Stimulated activated naive CD4-positive, alpha-beta T cell treated with Interleukin-2 at 50 U/mL for 16 hours (primary cell): ENCODE results near the gene KCTD1.

ENCODE experiments used
- DNase-seq: peaks from one replicate; lab custom pipeline; 2025; lab: John Stamatoyannopoulos, UW

Gene KCTD1

DNA sequence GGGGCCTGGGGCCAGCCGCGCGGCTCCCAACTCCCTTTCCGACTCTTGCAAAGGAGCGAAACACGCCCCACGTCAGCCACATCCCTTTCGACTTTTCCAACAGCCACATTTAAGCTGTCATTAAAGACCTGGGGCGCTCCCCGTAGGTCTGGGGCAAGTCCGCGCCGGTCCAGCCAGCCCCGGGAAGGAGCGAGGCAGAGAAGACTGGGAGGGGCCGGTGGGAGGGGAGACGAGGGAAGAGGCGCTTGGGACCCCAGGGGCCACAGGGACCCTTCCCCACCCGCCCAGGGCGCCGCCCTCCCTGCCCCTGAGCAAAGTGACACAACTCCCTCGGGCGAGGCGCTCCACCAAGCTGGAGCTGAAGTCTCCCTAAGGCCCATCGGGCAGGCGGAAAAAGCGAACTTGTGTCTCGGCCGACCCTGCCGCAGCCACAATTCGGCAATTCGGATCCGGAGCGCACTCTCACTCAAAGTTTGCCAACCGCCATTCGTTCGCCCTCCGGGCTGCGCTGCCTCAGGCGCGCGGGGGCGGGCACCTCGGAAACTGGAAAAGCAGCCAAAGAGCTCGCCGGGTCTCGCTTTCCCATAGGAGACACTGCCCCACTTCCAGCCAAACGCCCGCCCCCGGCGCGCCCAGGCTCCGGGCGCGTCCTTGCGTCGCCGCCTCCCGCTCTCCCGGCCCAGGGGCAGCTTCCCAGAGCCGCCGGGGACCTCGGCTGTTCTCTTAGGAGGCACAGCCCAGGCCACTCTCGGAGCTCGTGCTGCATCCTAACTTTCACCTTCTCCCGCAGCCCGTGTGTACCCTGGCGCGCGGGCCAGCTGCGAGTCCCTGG, 1.1 kb upstream of the KCTD1 start:
- DNase-seq, result no peak

- DNase-seq, result peak; percentile 48
Observed at GRCh38 chr18:26547646-26548414, 523 bp downstream of the KCTD1 start.

DNA sequence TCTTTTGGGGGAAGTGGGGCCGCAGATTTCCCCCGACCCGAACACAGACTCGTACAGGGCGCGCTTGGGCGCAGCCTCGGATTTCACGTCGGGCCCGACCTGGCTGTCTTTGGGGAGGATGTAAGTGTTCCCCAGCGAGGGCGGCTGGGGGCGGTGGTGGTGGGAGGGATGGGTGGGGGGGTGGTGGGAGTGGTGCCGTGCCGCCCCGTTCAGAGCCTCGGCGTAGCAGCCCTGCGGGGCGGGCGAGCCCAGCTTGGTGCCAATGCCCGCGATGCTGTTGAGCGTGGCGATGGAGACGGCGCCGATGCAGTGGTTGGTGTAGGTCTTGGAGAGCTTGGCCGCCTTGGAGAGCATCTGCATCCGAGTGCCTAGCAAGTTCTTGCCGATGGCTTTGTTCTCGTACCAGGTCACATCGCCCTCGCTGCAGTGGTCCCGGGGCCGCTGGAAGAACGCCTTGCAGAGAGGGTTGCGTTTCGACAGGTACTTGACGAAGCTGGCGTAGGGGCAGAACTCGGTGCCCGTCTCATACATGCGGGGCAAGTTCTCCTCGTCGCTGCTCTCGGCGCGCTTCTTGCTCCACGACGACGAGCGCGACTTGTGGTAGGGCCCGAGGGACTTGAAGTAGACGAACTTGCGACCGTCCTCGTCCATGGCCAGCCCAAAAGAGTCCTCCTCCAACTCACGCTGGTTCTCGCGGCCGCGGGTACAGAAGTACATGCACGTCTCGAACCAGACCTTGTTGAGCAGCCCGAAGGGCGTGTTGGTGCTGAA, 1.3 kb downstream of the KCTD1 start:
- no peak for DNase-seq

- DNase-seq, result no peak
Observed at GRCh38 chr18:26546170-26546874, 2.0 kb downstream of the KCTD1 start.

DNA sequence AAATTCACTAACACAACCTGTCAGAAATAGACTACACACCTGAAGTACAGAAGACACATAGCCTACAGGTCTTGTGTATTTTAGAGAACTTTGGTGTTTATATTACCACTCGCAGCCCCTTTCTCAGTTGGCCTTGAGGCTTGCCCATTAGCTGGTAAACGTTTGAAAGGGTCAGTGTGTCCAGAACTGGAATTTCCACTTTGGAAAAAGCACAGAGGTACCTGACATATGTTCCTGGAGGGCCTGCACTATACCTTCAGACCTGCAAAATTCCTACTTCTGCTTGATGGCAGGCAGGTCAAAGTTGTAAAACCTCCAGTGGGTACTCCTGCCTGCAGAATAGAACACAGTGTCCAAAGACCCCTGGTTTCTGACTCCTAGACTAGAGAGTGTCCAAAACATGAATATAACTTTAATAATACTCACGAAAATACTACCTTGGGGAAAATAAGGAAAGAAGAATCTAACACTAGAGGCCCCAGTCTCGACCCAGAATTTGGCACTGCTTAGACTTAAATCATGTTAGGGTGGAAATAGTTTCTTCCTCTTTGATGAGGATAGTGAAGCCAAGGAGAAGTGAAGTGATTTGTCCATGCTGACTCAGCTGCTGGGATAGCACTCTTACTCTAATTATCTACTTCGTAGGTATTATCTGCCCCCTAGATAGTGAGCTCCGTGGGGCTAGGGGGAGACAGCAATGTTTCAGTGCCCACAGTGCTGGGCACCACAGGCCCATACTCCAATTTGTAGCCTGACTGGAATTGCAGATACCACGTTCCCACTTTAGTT, 2.8 kb downstream of the KCTD1 start:
- no peak for DNase-seq

- no peak for DNase-seq
Observed at GRCh38 chr18:26544451-26544850, 3.9 kb downstream of the KCTD1 start.

GRCh38 chr18:26543373-26543772, 5.0 kb downstream of the KCTD1 start:
- DNase-seq, result no peak

GRCh38 chr18:26540043-26540628, 8.2 kb downstream of the KCTD1 start:
- no peak for DNase-seq

DNA sequence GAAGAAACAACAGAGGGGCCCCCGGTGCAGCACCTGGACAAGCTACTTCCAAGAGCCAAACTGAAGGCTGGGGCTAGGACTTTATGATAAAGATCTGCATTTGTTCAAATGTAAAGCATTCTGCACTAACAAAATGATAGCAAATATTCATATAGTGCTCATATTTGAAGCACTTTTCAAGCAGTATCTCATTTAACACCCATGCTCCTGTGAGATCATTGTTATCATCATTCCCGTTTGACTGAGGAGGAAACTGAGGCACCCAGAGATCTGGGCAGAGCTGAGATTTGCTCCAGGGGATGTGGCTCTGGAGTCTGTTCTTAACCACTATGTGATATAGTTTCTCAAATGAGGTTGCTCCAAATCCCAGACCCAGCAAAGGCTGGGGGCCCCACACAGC, 9.8 kb downstream of the KCTD1 start:
- no peak for DNase-seq

- no peak for DNase-seq
Observed at GRCh38 chr18:26536664-26537063, 11.7 kb downstream of the KCTD1 start.

DNA sequence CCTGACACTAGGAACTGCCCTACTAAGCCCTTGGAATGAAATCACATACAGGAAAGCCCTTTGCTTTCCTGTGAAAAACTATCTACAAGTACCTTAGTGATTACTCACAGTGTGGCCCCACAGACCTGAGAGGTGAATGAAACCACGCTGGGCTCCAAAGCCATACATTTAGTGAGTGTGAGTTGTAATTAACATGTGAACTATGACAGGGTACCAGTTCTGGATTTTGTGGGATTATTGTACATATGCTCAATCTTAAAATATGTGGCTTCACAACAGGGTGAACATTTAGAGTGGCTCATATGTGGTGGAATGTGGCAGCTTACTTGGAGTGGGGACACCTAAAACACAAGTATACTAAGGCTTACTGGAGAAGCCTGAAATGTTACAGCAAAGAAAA, 12.3 kb downstream of the KCTD1 start:
- DNase-seq, result no peak

DNA sequence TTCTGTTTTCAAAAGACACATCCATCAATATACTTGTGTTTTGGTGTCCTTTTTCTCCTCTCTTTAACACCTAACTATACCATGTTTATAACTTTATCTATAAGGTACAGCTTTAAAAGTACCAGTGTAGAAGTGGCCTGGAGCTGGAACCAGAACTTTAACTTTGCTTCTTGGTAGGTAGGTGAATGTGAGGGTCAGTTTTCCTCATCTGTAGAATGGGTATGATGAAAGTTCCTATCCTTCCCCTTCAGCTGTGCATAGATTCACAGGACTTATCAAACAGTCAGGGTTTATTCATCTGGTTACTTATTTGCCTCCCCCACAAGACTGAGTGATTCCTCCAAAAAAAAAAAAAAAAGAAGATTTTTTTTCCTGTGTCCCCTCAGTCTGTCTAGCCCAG, 12.7 kb downstream of the KCTD1 start:
- no peak for DNase-seq

GRCh38 chr18:26532367-26533340, 15.7 kb downstream of the KCTD1 start:
- DNase-seq, result no peak

DNA sequence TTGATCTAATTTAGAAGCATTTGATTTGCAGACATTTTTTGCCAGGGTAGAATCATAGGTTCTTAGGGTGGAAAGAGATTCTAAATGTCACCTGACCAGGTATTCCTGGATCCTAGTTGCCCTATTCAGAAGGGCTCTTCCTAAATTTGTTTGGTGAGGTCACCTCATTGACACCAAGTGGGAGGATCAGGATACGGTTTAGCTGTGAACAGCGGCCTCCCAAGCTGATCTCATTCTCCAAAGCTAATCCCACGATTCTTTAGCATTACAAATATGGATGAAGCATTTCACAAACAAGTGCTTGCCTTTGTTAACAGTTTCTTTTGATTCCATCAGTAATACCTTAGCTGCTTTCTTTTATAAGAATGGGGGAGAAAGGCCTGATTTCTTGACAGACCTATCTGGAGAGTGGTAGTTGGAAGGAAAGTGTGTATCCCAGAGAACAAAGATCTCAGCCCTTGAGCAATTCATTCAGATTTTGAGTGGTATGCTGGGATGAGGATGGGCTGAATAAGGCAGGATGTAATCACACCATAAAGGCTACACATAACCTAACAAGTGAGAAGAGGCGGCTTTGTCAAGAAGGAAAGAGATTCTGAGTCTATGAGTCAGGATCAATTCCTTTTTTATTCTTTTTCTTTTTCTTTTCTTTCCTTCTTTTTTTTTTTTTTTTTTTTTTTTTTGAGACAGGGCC, 16.6 kb downstream of the KCTD1 start:
- no peak for DNase-seq

DNA sequence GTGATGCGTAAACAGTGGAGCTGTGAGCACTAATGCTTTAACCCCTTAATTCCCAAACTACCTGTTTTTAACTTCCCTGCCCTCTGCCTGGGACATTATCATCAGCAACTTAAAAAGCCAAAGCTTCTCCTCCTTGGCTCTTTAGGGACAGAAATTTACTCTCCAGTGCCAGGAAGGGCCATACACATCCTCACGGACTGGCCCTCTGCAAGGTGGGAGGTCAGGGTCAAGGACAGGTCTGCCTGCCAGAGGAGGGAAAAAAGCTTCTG, 21.5 kb downstream of the KCTD1 start:
- DNase-seq, result no peak

GRCh38 chr18:26526128-26526965, 22.0 kb downstream of the KCTD1 start:
- DNase-seq, result no peak

DNA sequence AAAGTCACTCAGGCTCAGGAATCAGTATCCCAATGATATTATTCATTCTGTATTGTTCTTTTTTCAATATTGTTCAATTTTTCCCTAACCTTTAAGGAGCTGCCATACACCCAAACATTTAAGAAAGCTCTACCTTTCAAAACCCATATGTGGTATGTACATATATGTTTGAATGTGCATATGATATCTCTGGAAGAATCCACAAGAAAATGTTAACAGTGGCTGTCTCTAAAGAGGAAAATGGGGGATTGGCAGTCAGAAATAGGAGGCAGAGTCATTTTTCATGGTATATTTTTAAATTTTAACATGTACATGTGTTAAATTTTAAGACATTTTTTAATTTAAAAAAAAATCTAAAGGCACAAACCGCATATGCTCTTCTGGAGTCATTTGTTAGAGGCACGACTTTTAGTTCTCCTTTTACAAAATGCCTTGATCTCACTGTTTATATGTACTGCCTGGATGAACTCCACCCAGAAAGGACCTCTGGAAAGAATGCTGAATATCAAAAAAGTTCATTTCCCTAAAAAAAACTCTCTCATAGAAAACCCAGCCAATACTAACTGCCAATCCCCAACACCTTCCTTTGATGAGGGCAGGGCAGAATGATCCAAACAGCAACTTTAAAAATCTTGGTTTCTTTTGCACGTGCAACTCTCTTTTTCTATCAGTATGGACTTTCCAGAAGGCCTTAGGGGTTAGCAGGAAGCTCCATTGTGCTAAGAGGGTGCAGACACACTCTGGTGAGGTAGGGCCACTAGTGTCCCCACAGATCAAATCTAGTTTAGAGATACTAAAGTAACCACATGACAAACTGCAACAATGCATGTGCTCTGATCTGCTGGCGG, 23.6 kb downstream of the KCTD1 start:
- DNase-seq, result no peak
